Stimulated activated CD4-positive, alpha-beta T cell treated with anti-CD3 and anti-CD28 coated beads, Interleukin-15, amount 100 ng/mL, for 1 hour (primary cell): ENCODE results near the gene MAGI2.

ENCODE experiments used
- DNase-seq, 2 donors: peaks; one replicate each; pipeline ENCODE4 v3.0.0-alpha.2; 2020; ENCODE audit warnings: low read depth in 1 of 2, low spot score in 1 of 2

The MAGI2 gene

DNA sequence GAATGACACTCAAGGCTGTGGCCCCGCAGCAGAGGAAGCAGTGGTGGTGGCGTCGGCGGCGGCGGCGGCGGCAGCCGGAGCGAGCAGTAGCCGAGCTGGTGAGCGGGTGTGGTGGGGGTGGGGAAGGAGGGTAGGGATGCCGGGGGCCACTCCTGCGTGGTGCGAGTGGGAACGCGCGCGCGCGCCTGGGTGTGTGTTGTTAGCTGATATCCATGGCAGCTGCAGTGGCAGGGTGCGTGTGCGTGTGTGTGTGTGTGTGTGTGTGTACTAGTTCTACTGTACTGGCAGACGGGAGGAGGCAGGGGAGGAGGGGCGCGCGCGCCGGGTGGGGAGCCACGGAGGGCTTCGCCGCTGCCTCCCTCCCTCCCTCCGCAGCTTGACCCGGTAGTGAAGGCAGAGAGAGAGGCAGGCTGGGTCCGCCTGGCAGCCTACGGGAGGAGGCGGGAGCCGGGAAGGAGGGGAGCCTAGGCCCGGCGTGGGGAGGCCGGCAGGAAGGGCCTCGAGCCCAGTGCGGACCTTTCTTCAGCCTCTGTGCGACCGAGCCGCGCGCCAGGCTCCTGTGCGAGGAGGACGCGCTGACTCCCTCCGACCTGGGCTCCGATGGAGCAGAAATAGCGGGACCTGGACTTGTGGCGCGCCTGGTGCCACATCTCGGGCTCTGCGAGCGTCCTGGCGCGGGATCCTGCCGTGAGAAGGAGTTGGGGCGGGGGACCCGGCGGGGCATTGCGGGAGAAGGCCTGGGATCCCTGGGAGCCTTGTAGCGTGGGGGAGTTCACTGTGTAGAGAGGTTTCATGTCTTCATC, at the start of gene MAGI2:
Gene MAGI2 (minus strand): TSS at position 110 of the 803 bp plus-strand sequence. CDS start 347 bp downstream, outside the sequence.
- no peak for DNase-seq

- DNase-seq, result no peak
These were observed 48.7 kb upstream of the MAGI2 start for GRCh38 chr7:79502151-79502550.

DNA sequence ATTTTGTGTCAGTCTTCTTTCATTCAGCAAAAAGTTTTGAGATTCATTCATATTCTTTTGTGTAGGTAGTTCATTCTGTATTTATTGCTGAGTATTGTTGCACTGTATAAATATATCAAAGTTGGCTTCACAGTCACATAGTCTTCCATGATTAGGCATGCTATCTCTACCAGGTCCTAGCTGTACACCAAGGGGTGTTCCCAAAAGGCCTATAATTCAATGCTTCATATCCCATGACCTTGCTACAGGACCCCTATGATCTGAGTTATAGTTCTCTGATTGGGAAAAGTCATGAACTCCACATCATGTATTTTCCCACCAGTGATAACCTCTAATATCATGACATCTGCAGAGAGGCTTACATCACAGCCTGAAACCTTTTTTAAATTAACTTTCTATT, 47.3 kb upstream of the MAGI2 start:
- DNase-seq, result no peak

DNA sequence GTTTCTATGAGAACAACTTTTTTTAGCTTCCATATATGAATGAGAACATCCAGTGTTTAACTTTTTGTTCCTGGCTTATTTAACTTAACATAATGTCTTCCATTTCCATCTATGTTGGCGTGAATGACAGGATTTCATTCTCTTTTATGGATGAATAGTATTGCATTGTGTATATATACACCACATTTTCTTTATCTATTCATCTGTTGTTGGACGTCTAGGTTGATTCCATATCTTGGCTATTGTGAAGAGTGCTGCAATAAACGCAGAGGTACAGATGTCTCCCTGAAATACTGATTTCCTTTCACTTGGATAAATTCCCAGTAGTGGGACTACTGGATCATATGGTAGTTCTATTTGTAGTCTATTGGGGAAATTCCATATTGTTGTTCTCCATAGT, 44.3 kb upstream of the MAGI2 start:
- DNase-seq, result no peak

DNA sequence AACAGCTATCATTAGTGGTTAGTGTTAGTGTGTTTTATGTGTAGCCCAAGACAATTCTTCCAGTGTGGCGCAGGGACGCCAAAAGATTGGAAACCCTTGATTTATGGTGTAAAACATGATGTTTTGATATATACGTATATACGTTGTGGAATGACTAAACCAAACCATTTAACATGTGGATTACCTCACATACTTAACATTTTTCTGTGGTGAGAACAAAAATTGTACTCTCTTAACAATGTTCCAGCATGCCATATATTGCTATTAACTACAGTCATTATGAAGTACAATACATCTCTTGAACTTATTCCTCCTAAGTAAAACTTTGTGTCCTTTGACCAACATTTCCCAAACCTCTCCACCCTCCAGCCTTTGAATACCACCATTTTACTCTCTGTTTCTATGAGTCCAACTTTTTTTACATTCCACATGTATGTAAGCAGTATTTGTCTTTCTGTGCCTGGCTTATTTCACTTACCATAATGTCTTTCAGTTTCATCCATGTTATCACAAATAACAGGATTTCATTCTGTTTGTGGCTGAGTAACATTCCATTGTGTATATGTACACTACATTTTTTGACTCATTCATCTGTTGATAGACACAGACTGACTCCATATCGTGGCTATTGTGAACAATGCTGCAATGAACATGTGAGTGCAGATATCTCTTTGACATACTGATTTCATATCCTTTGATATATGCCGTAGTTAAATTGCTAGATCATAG, 42.2 kb upstream of the MAGI2 start:
- no peak for DNase-seq

- no peak for DNase-seq
These were observed 40.6 kb upstream of the MAGI2 start for GRCh38 chr7:79494046-79494445.

- DNase-seq, result no peak
These were observed 35.9 kb upstream of the MAGI2 start for GRCh38 chr7:79489371-79489770.

- no peak for DNase-seq
These were observed 24.9 kb upstream of the MAGI2 start for GRCh38 chr7:79478386-79478785.

DNA sequence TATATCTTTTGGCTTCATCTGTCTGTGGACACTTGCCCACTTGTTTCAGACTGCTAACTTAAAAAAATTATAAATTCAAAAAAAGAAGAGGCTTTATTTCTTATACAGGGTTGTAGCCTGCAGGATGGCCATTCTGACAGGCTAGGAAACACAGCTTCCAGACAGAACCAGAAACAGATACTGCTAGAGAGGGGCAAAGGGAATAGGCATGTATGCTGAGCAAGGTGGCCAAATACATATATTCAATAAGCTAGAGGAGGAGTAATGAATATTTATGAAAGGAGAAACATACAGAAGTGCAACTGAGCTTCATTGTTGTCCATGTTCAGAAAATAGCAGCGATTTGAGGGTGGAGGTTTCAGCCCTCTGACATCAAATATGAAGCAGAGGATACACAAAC, 22.0 kb upstream of the MAGI2 start:
- DNase-seq, result no peak

DNA sequence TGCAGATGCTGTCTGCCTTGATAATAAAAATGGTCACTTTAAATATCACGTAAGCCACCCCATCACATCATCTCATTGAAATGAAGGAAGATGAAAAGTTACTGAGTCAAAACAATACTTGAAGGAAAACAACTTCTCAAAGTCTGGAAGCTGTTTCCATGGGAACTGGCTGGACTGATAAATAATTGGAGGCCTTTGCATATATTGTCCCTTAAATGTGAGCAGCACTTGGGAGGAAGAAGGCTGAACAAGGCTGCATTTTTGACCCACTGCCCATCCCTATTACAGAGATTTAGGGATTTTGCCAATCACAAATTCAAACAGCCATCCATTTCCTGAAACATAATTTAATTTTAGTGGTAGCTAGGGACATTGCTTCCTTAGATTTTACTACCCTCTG, 18.2 kb upstream of the MAGI2 start:
- DNase-seq, result no peak

- DNase-seq, result no peak
These were observed 17.8 kb upstream of the MAGI2 start for GRCh38 chr7:79471283-79471682.

DNA sequence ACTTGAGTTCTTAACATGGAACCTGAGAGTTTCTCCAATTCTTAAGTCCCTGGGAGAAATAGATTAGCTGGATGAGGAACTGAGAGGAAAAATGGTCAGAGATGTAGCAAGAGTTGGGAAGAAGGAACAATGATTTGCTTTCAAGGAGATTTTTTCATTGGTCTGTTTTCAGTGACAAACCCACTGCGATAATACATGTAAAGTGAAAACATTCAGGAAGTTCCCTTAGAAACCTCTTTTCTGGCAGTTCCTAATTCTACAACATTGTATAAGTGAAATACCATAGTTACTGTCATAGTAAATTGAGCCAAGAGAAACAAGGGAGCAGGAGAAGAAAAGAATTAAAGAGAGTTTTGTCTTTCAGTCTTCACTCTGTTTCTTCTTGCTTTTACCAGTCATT, 12.1 kb upstream of the MAGI2 start:
- DNase-seq, result no peak

DNA sequence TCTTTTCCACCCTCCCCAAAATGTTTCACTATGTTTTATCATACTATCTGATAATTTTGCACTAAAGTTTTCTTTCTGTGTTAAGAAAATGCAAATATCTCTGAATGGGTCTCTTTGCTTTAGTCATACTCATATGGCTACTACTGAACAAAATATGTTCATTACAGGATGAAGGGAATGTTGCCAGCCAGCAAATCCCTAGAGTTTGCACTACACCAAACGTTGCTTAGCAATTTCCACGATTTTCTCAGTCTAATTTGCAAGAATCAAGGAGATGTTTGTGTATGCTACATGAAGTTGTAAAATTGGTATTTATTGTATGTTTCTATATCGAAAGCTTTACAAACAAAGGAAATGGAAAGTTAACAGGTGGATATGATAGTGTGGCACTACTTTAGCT, 10.6 kb upstream of the MAGI2 start:
- DNase-seq, result no peak

DNA sequence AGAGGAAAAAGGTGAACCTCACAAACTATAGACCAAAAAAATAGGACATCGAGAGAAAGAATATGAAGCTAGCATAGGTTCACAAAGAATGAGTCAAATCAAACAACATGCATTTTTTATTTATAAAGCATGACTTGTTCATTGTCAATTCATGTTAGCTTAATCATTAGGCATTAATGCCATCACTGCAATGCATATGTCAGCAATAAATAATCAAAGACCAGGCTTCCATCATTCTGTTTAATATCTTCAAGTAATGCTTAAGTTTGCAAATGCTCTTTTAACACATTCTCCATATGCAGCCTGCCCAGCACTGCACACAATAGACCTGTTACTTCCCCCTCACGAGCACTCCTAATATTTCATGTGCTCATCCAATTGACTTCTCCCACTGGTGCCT, 8.9 kb upstream of the MAGI2 start:
- no peak for DNase-seq

DNA sequence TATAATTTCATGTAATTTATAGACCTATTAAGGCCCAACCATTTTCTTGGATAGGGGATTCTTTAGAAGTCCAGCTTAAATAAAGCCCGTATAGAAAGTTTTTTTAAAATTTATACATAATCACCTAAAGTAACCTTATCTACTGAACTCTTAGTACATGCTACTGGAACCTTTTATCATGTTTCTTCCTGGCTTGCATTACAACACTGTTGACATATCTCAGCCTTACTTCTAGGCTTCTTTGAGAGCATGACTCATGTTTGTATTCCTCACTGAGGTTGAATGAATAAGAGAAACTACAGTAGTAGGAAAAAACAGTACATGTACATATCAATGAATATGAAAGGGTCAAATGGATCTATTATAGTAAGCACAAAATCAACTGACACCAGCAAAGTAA, 8.2 kb upstream of the MAGI2 start:
- DNase-seq, result no peak

DNA sequence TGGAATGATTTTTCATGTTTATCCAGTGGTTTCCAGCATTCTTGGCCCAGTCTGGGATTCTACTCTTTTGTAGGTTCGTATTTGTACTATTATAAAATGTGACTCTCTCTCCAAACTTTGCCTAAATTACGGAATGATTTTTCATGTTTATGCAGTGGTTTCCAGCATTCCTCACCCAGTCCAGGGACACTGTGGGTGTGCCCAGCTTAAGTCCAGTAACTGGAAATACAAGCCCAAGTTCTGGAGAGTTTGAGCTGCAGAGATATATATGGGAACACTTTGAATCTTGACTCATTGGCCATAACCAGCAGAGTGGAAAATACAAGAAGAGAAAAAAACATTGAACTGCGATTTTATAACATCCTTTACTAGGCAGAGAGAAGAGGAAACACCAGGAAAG, 5.9 kb upstream of the MAGI2 start:
- DNase-seq, result no peak

GRCh38 chr7:79458796-79459195, 5.3 kb upstream of the MAGI2 start:
- no peak for DNase-seq

DNA sequence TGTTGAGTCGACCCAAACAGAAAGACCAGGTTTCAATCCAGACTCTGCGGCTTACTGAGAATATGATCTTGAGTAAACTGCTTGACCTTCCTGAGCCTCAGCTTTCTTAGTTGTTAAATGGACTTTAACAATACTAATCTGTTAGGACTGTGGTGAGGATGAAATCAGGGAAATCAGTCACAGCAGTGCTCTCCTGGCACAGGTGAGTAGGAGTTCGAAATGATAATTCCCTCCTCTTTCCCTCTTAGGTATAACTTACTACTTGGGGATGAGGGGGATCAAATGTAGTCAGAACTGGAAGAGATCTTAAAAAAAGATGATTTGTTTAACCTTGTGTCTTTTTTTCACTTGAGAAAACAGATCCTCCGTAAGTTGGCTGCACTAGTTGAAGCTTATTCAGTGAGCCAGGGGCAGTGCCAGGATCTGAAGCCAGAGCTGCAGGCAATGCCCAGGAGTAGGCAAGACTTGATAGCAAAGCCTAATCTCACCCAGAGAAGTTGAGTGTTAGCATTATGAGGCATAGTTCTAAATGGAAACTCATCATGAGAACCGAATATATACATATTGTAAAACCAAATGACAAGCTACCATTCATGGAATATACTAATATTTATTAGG, 1.8 kb upstream of the MAGI2 start:
- DNase-seq, result no peak

DNA sequence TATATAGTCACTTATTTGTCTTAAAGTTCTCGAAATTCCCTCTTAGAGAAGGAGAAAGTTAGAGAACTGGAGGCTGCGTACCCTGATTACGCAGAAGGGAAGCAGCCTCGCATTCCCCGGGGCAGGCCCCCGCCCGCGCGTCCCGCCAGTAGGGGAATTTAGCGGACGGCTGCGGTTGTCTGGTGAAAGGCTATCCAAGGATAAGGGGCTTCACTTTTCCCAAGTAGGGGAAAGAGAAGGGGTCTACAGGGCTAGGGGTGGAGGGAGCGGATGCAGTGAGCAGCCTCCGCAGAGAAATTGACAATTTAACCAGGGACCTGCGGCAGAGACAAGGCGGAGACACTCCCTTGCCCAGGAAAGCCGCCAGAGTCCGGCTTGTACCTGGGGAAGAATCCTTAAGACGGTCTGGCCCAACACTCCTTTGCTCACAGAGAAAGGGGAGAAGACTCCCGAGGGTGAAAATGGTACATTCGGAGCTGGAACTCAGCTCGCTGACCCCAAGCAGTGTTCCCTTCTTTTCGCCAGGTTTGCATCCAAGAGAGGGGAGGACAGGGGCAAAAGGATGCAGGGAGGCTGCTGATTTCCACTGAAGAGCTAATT, 994 bp upstream of the MAGI2 start:
- DNase-seq, result no peak

DNA sequence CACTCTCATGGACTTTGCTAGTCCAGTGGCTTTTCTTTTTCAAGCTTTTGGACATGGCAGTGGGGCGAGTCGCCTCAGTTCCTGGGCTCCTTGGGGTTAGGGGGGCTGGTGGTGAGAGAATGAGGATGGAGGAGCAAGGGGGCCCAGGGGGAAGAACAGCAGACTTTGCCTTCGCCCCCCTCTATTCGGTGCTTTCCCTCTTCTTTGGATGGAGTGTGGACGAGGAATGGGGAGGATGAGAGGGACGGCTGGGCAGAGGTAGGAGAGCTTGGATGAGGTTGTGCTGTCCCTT, 255 bp downstream of the MAGI2 start:
- DNase-seq, result no peak

DNA sequence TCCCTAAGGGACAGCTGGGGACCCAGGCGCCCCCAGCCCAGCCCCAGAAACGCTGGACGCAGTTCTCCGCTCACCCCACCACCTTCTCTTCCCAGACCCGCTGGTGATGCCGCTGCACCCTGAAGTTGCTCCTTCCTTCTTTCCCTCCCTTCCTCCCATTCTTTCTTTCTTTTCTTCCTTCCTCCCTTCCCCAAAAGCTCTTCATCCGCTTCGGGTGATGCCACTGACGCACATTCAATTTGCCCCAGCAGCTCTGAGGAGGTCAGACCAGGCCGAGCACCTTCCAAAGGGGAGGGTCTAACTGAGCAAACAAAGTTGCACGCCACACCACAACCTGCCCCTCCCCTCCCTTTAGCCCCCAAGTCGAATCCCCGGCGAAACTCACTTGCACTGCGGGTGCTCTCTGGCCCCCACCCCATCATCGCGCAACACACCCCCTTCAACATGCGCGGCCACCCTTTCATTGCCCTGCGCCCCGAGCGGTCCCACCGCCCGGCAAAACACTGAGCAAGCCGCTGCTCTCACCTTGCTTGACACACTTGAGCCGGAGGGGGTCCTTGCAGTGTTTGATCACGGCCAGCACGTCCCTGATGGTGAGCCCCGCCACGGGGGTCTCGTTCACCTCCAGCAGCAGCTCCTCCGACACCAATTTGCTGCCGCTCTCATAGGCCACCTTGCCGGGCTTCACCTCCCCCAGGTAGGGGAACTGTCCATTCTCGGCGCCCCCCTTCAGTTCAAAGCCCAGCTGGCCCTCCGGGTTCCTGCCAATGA, 787 bp downstream of the MAGI2 start:
- no peak for DNase-seq
